IPS-18a (cell line): Measurements from ENCODE around the gene PUSL1.

Experiments
- H3K27ac ChIP-seq: one replicate; pipeline ENCODE4 v1.5.1; 2013; ENCODE audit warnings: low read length
- H3K27me3 ChIP-seq: one replicate; pipeline ENCODE4 v1.6.1; 2013; ENCODE audit warnings: mild to moderate bottlenecking, low read length; ENCODE audit not compliant: control insufficient read depth, insufficient read depth
- H3K36me3 ChIP-seq: one replicate; pipeline ENCODE4 v1.6.1; 2013; ENCODE audit warnings: low read depth, low read length; ENCODE audit not compliant: control insufficient read depth
- H3K4me1 ChIP-seq: one replicate; pipeline ENCODE4 v1.6.1; 2013; ENCODE audit warnings: low read depth, low read length; ENCODE audit not compliant: control insufficient read depth
- H3K4me3 ChIP-seq: one replicate; pipeline ENCODE4 v1.5.1; 2013; ENCODE audit warnings: low read length
- H3K9ac ChIP-seq: one replicate; pipeline ENCODE4 v1.6.1; 2013; ENCODE audit warnings: mild to moderate bottlenecking, low read length, moderate library complexity
- H3K9me3 ChIP-seq: one replicate; pipeline ENCODE4 v1.6.1; 2013; ENCODE audit warnings: low read depth, low read length; ENCODE audit not compliant: control insufficient read depth

PUSL1 gene

DNA sequence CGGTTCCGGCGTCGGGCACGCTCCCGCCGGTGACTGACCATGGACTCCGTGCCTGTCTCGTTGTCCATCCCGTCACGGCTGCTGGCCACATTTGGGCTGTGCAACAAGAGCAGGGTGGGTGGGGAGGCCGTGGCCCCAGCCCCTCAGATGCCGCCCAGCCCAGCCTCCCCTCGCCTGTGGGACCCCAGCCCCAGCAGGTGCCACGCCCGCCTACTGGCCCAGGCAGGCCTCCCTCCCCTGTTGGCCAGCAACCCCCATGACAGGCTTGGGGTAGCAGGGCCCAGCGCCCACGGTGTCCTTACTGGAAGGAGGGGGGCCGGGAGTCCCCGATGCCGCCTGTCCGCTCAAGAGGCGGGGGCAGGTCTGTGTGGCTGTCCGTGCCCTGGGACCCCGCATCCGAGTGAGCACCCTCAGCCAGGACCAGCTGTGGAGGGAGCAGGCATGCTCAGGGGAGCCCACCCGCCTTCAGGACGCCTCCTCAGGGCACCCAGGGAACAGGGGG is 33.7 kb downstream of the PUSL1 start:
- H3K9ac ChIP-seq: no peak overlapping the region
- no peak overlapping the region for H3K4me3 ChIP-seq
- H3K36me3 ChIP-seq: peaks cover 6% of the 10 kb centered on the region
- no peak overlapping the region for H3K27ac ChIP-seq
- H3K27me3 ChIP-seq: no peaks in the 10 kb centered on the region
- no peaks in the 10 kb centered on the region for H3K4me1 ChIP-seq
- H3K9me3 ChIP-seq: no peaks in the 10 kb centered on the region

DNA sequence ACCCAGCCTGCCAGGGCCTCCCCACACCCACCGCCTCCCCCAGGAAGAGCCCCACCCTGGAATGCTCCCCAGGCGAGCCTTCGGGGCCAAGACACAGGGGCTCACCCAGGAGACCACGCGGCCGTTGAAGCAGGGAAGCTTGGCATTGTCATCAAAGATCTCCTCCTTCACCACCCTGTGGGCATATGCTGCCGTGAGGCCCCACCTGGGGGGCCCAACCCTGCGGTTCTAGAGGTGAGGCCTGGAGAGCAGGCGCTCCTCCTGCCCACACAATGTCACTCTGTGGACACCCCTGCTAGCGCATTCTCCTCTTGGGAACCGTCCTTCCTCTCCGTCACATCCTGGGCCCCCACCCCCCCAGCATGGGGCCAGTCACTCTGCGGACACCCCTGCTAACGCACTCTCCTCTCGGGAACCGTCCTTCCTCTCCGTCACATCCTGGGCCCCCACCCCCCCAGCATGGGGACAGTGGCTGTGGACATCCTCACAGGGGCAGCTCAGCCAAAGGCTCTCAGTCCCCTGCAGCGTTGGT is 34.3 kb downstream of the PUSL1 start:
- Histone ChIP-seq H3K27ac (no peak overlapping the region), H3K27me3 (no peaks in the 10 kb centered on the region), H3K36me3 (peaks cover 6% of the 10 kb centered on the region), H3K9me3 (no peaks in the 10 kb centered on the region), H3K4me1 (peaks cover 5% of the 10 kb centered on the region), H3K4me3 (no peak overlapping the region), H3K9ac (no peak overlapping the region)

DNA sequence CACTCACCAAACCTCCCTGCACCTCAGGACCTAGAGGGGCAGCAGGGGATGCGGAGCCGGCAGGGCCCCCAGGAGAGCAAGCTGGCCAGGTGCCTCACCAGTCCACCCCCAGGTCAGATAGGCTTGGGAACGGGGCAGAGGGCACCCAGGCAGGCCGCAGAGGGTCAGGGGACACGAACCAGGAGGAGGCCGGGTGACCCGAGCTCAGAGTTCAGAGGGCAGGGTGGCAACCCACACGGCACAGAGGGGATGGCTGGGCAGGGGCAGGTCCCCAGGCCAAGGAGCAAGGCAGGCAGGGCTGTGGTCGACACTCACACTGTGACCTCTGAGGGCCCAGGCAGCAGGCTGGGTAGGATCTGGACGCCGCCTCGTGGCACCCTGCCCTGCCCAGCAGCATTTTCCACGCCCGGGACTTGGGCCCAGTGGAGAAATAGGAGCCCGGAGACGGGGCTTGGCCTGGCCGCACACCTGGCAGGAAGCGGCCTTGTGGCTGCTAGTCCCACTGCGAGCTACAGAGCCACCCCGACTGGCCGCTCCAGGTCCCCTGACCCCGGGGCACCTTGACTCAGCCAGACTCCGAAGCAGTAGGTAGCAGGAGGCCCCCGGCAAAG is 35.5 kb downstream of the PUSL1 start:
- Histone ChIP-seq H3K4me1 (peaks cover 10% of the 10 kb centered on the region), H3K27me3 (no peaks in the 10 kb centered on the region), H3K9ac (no peak overlapping the region), H3K4me3 (no peak overlapping the region), H3K9me3 (no peaks in the 10 kb centered on the region), H3K27ac (no peak overlapping the region), H3K36me3 (peaks cover 5% of the 10 kb centered on the region)

DNA sequence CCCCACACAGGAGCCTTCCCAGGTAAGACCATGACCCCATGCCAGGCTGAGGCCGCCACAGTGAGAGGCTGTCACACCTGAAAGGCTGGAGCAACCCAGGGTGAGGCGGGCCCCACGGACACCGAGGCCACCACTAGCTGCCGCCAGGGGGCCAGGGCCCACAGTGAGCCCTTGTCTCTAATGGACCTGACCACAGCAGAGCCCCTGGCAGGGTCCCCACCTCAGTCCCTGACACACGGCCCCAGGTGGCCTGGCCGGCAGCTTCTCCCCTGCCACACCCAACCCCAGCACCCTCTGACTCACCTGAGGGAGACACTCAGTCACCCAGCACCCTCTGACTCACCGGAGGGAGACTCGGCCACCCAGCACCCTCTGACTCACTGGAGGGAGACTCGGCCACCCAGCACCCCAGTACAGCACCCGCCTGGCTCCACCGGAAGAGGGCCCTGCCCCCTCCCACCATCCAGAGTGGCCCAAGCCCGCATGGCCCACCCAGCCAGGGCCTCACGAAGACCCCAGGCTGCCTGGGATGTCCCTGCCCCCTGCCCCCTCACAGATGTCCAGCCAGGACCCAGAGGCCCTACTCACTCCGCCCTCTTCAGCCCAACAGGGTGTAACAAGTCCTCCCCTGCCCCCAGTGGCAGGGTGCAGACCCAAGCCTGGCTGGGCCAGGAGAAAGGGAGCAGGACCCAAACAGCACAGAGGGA is 36.4 kb downstream of the PUSL1 start:
- Histone ChIP-seq H3K27ac (no peak overlapping the region), H3K36me3 (peaks cover 4% of the 10 kb centered on the region), H3K9me3 (no peaks in the 10 kb centered on the region), H3K27me3 (no peaks in the 10 kb centered on the region), H3K4me3 (no peak overlapping the region), H3K4me1 (peaks cover 10% of the 10 kb centered on the region), H3K9ac (no peak overlapping the region)

DNA sequence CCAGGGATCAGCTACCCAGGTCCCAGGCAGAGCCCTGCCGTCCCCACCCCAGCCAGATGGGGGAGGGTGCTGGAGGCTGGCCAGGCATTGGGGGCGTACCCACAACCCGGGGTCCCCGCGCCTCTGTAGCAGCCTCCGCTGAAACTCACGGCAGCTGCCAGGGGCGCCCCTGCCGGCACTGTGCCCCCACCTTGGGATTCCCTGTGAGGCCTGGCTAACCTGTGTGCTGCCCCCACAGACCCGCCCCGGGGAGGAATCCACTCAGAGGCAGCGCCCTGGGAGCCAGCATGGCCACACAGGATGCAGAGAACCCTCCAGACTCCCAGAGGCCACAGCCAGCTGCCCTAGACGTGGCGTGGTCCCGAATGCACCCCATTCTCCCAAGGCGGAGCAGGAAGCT is 37.0 kb downstream of the PUSL1 start:
- no peaks in the 10 kb centered on the region for H3K27me3 ChIP-seq
- no peaks in the 10 kb centered on the region for H3K9me3 ChIP-seq
- no peak overlapping the region for H3K9ac ChIP-seq
- no peak overlapping the region for H3K4me3 ChIP-seq
- no peak overlapping the region for H3K27ac ChIP-seq
- H3K4me1 ChIP-seq: peaks cover 10% of the 10 kb centered on the region
- H3K36me3 ChIP-seq: peaks cover 4% of the 10 kb centered on the region

DNA sequence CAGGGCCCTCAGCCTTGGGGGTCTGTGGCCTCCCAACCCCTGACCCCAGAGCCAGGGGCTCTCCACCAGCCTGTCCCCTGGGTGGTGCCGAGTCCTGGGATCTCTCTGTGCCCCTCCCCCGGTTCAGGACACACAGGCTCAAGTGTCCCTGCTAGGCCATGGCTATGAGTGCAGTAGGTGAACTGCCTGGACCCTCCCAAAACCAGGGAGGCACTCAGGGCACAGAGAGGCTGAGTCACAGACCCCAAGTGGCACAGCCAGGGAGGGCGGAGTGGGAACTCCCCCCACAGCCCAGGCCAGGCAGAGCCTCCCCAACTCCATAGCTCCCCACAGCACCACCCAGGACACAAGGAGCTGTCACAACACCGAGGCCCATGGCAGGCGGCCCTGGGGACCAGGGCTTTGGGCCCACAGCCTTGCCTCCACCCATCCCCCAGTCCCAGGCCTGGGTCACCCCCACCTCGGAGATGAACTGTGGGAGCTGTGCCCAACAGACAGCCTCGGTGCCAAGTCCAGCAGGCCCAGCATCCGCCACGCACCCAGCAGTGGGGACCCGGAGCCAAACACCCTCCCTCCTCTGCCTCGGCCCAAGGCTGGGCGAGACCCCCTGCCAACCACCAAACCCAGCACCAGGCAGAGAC is 37.6 kb downstream of the PUSL1 start:
- H3K4me3 ChIP-seq: no peak overlapping the region
- peaks cover 10% of the 10 kb centered on the region for H3K4me1 ChIP-seq
- H3K27ac ChIP-seq: no peak overlapping the region

DNA sequence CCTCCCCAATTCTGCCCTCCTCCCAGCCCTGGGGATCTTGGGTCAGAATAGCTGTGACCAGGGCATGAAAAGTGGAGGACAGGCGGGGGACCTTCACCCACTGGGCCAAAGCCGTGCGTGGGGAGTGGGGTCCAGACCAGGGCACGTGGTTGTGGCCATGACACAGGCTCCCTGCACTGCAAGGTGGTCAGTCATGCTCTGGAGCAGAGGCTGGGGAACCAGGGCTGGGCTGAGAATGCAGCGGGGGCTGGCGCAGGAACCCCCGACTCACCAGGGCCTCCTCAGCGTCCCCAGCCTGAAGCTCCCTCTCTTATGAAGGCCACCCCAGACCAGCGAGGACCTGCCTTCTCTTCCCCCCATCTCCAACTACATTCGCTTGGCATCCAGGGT is 38.1 kb downstream of the PUSL1 start:
- Histone ChIP-seq H3K9me3 (no peaks in the 10 kb centered on the region), H3K4me1 (peaks cover 10% of the 10 kb centered on the region), H3K36me3 (no peaks in the 10 kb centered on the region), H3K27ac (no peak overlapping the region), H3K27me3 (no peaks in the 10 kb centered on the region), H3K4me3 (no peak overlapping the region), H3K9ac (no peak overlapping the region)

More for the DNA sequence above, 37.6 kb downstream of the PUSL1 start:
- Histone ChIP-seq H3K9ac (no peak overlapping the region), H3K36me3 (peaks cover 4% of the 10 kb centered on the region), H3K27me3 (no peaks in the 10 kb centered on the region), H3K9me3 (no peaks in the 10 kb centered on the region)

DNA sequence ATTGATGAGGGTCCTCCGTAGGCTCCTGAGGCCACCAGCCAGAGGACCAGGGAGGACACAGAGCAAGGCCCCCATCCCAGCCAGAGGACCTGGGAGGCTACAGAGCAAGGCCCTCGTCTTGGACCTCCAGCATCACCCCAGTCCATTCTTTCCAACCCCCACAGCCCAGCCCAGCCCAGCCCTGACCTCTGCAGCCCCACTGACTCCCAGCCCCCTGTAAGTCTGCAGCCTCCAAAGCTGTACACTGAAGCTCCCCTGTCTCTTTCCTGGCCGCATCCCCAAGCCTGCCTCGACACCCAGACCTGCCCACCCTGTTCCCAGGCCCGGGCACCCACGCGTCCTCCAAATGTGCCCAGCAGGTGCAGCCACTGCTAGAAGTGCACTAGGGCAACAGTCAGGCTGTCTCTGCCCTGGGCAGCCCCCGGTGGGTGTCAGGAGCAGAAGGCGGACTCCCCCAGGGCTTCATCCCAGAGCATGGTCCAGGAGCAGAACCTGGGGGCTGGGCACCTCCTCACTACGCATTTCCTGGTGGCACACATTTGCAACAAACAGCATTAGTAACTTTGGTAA is 38.7 kb downstream of the PUSL1 start:
- H3K4me3 ChIP-seq: peak overlapping the region; percentile 70
- no peaks in the 10 kb centered on the region for H3K9me3 ChIP-seq
- no peak overlapping the region for H3K27ac ChIP-seq
- no peaks in the 10 kb centered on the region for H3K36me3 ChIP-seq
- no peak overlapping the region for H3K9ac ChIP-seq
- H3K27me3 ChIP-seq: no peaks in the 10 kb centered on the region
- peaks cover 10% of the 10 kb centered on the region for H3K4me1 ChIP-seq

DNA sequence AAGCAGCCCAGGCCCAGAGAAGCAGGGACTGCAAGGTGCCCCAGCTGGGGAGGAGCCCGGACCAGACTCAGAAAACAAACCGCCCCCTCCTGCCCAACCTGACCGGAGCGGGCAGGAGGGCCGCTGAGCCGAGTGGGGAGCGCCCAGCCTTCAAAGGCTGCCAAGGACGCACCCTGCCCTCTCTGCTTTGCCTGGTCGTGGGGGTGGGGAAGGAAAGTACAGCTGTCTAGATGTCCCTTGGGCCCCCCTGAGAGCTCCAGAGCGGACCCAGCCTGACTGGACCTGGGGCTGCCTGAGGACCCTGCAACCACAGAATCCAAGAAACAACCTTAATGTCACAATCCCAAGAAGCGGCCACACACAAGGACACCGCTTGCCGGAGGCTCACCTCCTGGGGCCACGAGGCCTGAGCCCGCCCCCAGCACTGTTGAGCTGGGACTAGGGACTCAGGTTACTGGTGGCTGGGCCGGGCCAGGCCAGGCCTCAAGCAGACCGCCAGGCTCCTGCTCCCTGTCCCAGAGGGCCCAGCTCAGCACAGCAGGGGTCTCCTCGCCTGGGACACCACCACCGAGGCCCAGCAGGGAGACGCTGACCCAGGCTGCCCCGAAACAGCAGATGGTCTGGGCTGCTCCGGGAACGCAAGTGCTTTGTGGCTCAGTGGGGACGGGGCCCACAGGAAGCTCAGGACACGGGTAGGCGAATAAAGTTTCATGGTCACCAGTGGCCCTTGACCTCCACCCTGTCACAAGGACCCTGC is 39.4 kb downstream of the PUSL1 start:
- Histone ChIP-seq H3K9ac (no peak overlapping the region), H3K9me3 (no peaks in the 10 kb centered on the region), H3K4me3 (peak overlapping the region; percentile 70), H3K4me1 (peaks cover 11% of the 10 kb centered on the region), H3K36me3 (no peaks in the 10 kb centered on the region), H3K27ac (no peak overlapping the region), H3K27me3 (peaks cover 7% of the 10 kb centered on the region)

DNA sequence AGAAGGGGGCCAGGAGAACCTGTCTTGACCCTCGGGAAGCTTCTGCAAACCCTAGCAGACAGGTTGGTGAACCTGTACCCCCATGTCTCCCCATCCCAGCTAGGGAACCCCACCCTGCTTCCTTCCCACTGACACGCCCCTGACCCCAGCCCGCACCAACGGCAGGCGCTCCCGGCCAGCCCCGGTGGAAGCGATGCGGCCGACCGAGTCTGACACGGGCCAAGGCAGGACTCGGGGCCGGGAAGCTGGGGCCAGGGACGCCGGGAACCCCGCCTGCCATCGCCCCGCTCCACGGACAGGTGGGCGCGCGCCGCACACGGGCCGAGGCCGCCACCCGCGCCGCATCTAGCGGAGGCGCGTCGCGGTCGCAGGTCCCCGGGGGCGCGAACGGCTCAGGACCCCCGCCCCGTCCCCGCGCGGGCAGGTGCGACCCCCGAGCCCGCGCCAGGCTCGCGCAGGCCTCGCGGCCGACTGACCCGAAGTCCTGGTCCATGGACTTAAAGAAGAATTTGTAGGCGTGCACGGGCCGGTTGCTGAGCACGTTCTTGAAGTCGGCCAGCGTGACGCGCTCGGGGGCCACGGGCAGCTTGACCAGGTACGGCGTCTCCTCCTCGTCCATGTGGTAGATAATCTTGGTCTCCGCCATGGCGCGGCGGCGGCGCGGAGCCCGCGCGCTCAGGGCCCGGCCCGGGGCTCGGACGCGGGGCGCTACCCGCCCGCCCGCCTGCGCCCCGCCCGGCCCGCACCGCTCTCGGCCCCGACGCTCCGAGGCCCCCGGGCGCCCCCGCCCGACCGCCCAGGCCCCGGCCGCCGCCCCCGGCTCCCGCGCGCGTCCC is 40.2 kb downstream of the PUSL1 start:
- Histone ChIP-seq H3K36me3 (no peaks in the 10 kb centered on the region), H3K27me3 (peaks cover 15% of the 10 kb centered on the region), H3K4me3 (peak overlapping the region; percentile 70), H3K9me3 (no peaks in the 10 kb centered on the region), H3K4me1 (peaks cover 18% of the 10 kb centered on the region), H3K9ac (no peak overlapping the region), H3K27ac (no peak overlapping the region)
